Panc1 (cell line): ENCODE measurements around the gene IZUMO4. TPM values are rescaled to one million over a fixed set of nuclear protein-coding genes. Genes with fewer than 3 reads are reported as not detected.

Source experiments
- ATAC-seq: fragments of 200-7000 bp; cut with Tn5 transposase; 2 replicates; pipeline ENCODE4 v1.9.1; 2020; ENCODE audit warnings: mild to moderate bottlenecking, moderate library complexity
- BruUV-seq: library from RNA; stranded (reverse); fragments of 400-500 nt; replicated peaks from 2 replicates; lab custom pipeline; 2021; lab: Mats Ljungman, UMichigan
- CTCF ChIA-PET: fragments of 300-600 bp; sonication (Branson Sonifier 250); formaldehyde crosslinking; loops from one replicate; lab custom pipeline; 2022; ENCODE audit warnings: antibody characterized with exemption; lab: Charles Lee
- POLR2A ChIA-PET: fragments of 300-600 bp; sonication (Branson Sonifier 250); formaldehyde crosslinking; loops from one replicate; lab custom pipeline; 2022; ENCODE audit warnings: antibody characterized with exemption; lab: Charles Lee
- DNase-seq: peaks from one replicate; pipeline ENCODE4 v3.0.0-alpha.2; 2010; ENCODE audit warnings: low read depth, low spot score
- H3K27ac ChIP-seq: 2 replicates; pipeline ENCODE4 v1.5.1; 2011; ENCODE audit warnings: mild to moderate bottlenecking, low read length, inconsistent platforms
- H3K27me3 ChIP-seq: fragments of 200-500 bp; sonication (Bioruptor generic); 2 replicates; pipeline ENCODE4 v1.6.0; 2014; ENCODE audit warnings: low read length, inconsistent platforms; ENCODE audit not compliant: control insufficient read depth, insufficient read depth
- H3K36me3 ChIP-seq: fragments of 200-500 bp; sonication (Bioruptor generic); 2 replicates; pipeline ENCODE4 v1.5.1; 2014; ENCODE audit warnings: inconsistent platforms, mild to moderate bottlenecking, low read length, moderate library complexity; ENCODE audit not compliant: control insufficient read depth, insufficient read depth
- H3K4me1 ChIP-seq: 2 replicates; pipeline ENCODE4 v1.5.1; 2011; ENCODE audit warnings: inconsistent platforms, mild to moderate bottlenecking, low read length, moderate library complexity; ENCODE audit not compliant: control insufficient read depth, insufficient read depth
- H3K4me3 ChIP-seq, 2 experiments: 2 replicates each; pipeline ENCODE4 v1.5.1; 2011 to 2012; ENCODE audit warnings: low read depth in 2 of 2, low read length in 2 of 2, mild to moderate bottlenecking in 2 of 2, inconsistent platforms in 1 of 2, moderate library complexity in 1 of 2
- H3K9me3 ChIP-seq: fragments of 200-500 bp; sonication (Bioruptor generic); 2 replicates; pipeline ENCODE4 v1.5.1; 2014; ENCODE audit warnings: low read depth, mild to moderate bottlenecking, inconsistent platforms, low read length, moderate library complexity; ENCODE audit not compliant: control insufficient read depth, insufficient read depth
- CTCF ChIP-seq: fragments of 450-650 bp; IDR thresholded peaks from 2 replicates; pipeline ENCODE4 v1.5.1; 2017; ENCODE audit warnings: mild to moderate bottlenecking
- POLR2AphosphoS5 ChIP-seq: IDR thresholded peaks from 2 replicates; pipeline ENCODE4 v1.6.1; 2012; ENCODE audit warnings: mild to moderate bottlenecking, low read depth, low read length, moderate library complexity
- SIN3A ChIP-seq: IDR thresholded peaks from 2 replicates; pipeline ENCODE4 v1.6.1; 2012; ENCODE audit warnings: low read depth, mild to moderate bottlenecking, low read length, moderate library complexity, borderline replicate concordance; ENCODE audit not compliant: insufficient read depth
- TCF7L2 ChIP-seq: IDR thresholded peaks from 2 replicates; pipeline ENCODE4 v1.6.1; 2011; ENCODE audit warnings: mild to moderate bottlenecking, low read depth, low read length, inconsistent platforms
- in situ Hi-C: cut with HindIII; loops from 2 replicates; pipeline ENCODE4 v1.10.0; 2016; ENCODE audit warnings: low sequenced_read_pairs, low pct_unique_long_range_greater_than_20kb
- intact Hi-C: fragments of 100-400 bp; cut with micrococcal nuclease; formaldehyde crosslinking; loops from one replicate; pipeline ENCODE4 v1.10.0; 2022; ENCODE audit not compliant: unreplicated experiment
- total RNA-seq: library from RNA; stranded (reverse); gene quantifications from one replicate; pipeline ENCODE4 v1.2.1, GENCODE V29; 2021; ENCODE audit not compliant: unreplicated experiment
- TF ChIP-seq, protein P1 (sequence below), 2 experiments: IDR thresholded peaks; 2 replicates each; pipeline ENCODE4 v1.6.1; 2011 to 2012; ENCODE audit warnings: low read depth in 2 of 2, control low read depth in 1 of 2, low read length in 1 of 2, mild to moderate bottlenecking in 1 of 2, moderate library complexity in 1 of 2; ENCODE audit not compliant: insufficient read depth in 1 of 2

Gene IZUMO4
- total RNA-seq, 1 experiment from 2014 or later: 5.4 TPM

GRCh38 chr19:2132191-2132590 lies 35.5 kb downstream of the IZUMO4 start:
- Histone ChIP-seq H3K9me3 (no peaks in the 10 kb centered on the region), H3K4me3 (no peak overlapping the region), H3K27ac (no peak overlapping the region), H3K4me1 (no peaks in the 10 kb centered on the region), H3K27me3 (no peaks in the 10 kb centered on the region), H3K36me3 (peaks cover 3% of the 10 kb centered on the region; the same call in 1 of the 2 replicates)
- POLR2A ChIA-PET: no interaction called here
- DNase-seq (no peak), ATAC-seq (no peak)
- TF ChIP-seq TCF7L2: no peak
- TF ChIP-seq, protein P1, sequence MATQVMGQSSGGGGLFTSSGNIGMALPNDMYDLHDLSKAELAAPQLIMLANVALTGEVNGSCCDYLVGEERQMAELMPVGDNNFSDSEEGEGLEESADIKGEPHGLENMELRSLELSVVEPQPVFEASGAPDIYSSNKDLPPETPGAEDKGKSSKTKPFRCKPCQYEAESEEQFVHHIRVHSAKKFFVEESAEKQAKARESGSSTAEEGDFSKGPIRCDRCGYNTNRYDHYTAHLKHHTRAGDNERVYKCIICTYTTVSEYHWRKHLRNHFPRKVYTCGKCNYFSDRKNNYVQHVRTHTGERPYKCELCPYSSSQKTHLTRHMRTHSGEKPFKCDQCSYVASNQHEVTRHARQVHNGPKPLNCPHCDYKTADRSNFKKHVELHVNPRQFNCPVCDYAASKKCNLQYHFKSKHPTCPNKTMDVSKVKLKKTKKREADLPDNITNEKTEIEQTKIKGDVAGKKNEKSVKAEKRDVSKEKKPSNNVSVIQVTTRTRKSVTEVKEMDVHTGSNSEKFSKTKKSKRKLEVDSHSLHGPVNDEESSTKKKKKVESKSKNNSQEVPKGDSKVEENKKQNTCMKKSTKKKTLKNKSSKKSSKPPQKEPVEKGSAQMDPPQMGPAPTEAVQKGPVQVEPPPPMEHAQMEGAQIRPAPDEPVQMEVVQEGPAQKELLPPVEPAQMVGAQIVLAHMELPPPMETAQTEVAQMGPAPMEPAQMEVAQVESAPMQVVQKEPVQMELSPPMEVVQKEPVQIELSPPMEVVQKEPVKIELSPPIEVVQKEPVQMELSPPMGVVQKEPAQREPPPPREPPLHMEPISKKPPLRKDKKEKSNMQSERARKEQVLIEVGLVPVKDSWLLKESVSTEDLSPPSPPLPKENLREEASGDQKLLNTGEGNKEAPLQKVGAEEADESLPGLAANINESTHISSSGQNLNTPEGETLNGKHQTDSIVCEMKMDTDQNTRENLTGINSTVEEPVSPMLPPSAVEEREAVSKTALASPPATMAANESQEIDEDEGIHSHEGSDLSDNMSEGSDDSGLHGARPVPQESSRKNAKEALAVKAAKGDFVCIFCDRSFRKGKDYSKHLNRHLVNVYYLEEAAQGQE (IDR thresholded peaks at IDR 0.05; ENCODE audit: insufficient read depth in 1 of 2, low read depth in 2 of 2, low read length in 1 of 2): no peak
- TF ChIP-seq SIN3A: no peak
- TF ChIP-seq CTCF: no peak
- TF ChIP-seq POLR2AphosphoS5: no peak
- in situ Hi-C loops: no loop called here
- CTCF ChIA-PET: no interaction called here
- no TSS peak for BruUV-seq
- intact Hi-C loops: no loop called here

DNA sequence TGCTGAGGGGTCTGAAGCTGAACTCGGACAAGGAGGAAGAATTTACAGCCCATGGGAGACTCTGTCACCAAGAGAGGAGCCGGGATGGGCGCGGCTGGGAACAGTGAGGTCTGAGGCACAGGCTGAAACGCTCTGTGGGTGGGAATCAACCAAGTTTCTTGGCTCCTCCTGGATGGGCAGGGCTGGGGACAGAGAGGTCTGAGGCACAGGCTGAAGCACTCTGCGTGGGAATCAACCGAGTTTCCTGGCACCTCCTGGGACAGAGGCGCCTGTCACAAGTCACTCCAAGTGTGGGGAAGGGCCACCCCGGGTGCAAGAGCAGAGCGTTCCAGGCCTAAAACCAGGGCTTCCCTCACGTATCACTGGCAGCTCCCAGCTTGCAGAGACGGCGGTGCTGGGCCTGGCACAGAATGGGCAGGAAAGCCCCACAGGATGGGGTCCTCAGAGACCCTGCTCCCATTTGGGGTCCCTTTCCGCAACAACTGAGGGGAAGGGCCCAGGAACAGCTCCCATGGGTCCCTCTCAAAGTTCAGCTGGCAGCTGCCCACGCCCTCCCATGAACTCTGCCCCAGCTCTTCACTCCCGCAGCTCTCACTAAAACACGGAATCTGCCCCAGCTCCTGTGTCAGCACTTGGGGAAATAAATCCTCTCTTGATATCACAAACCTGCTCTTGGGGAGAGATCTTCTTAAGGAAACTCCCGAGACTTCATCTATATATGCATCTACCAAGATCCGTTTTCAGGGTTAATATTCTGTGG lies 36.2 kb downstream of the IZUMO4 start:
- BruUV-seq: no TSS peak
- intact Hi-C loops: no loop called here
- Histone ChIP-seq H3K4me3 (no peak overlapping the region), H3K27ac (no peak overlapping the region), H3K36me3 (peaks cover 3% of the 10 kb centered on the region; the same call in 1 of the 2 replicates), H3K4me1 (no peaks in the 10 kb centered on the region), H3K9me3 (no peaks in the 10 kb centered on the region), H3K27me3 (no peaks in the 10 kb centered on the region)
- POLR2A ChIA-PET: no interaction called here
- TF ChIP-seq TCF7L2: no peak
- in situ Hi-C loops: no loop called here
- no peak for DNase-seq
- CTCF ChIA-PET: no interaction called here
- ATAC-seq: no peak
